NK-92 (cell line): Measurements from ENCODE around the gene MAD2L2.
A peak's percentile ranks its signal among the peaks of the same experiment; 100 is the strongest.

Experiments used
- DNase-seq: peaks from one replicate; lab custom pipeline; 2025; ENCODE audit not compliant: unreplicated experiment; lab: John Stamatoyannopoulos, UW

MAD2L2 gene

GRCh38 chr1:11681071-11681771, at the start of gene MAD2L2:
Gene MAD2L2, minus strand, starts transcription at chr1:11681148. Its CDS starts 547 bp downstream, at chr1:11680601.
- no peak for DNase-seq

- DNase-seq = peak; percentile 23
Observed at GRCh38 chr1:11730429-11730891, 49.5 kb upstream of the MAD2L2 start.

GRCh38 chr1:11729498-11730428, 48.8 kb upstream of the MAD2L2 start:
- no peak for DNase-seq

GRCh38 chr1:11729155-11729497, 48.2 kb upstream of the MAD2L2 start:
- DNase-seq = no peak

- no peak for DNase-seq
Observed at GRCh38 chr1:11728126-11728806, 47.3 kb upstream of the MAD2L2 start.

GRCh38 chr1:11727119-11727518, 46.2 kb upstream of the MAD2L2 start:
- no peak for DNase-seq

GRCh38 chr1:11725616-11726015, 44.7 kb upstream of the MAD2L2 start:
- DNase-seq = no peak

GRCh38 chr1:11722538-11722937, 41.6 kb upstream of the MAD2L2 start:
- DNase-seq = no peak

- DNase-seq = no peak
Observed at GRCh38 chr1:11721311-11721710, 40.4 kb upstream of the MAD2L2 start.

- no peak for DNase-seq
Observed at GRCh38 chr1:11720525-11720924, 39.6 kb upstream of the MAD2L2 start.

- no peak for DNase-seq
Observed at GRCh38 chr1:11720033-11720376, 39.1 kb upstream of the MAD2L2 start.

- peak; percentile 24 for DNase-seq
Observed at GRCh38 chr1:11719313-11720032, 38.5 kb upstream of the MAD2L2 start.

GRCh38 chr1:11714831-11715575, 34.1 kb upstream of the MAD2L2 start:
- no peak for DNase-seq

- DNase-seq = no peak
Observed at GRCh38 chr1:11713095-11713494, 32.1 kb upstream of the MAD2L2 start.

- no peak for DNase-seq
Observed at GRCh38 chr1:11712285-11712684, 31.3 kb upstream of the MAD2L2 start.

- no peak for DNase-seq
Observed at GRCh38 chr1:11711490-11711889, 30.5 kb upstream of the MAD2L2 start.

- no peak for DNase-seq
Observed at GRCh38 chr1:11708554-11709350, 27.8 kb upstream of the MAD2L2 start.

- no peak for DNase-seq
Observed at GRCh38 chr1:11707621-11708276, 26.8 kb upstream of the MAD2L2 start.

- no peak for DNase-seq
Observed at GRCh38 chr1:11706292-11706691, 25.3 kb upstream of the MAD2L2 start.
